Measurements from ENCODE around the gene SYNE2. TPM values are rescaled to one million over a fixed set of nuclear protein-coding genes. Genes with fewer than 3 reads are reported as not detected.

The SYNE2 gene
- total and polyA plus RNA-seq, 10 of the 15 experiments (the other 5 are each of a cell fraction or from before 2014, with no cell fraction given), result 2.1 to 52.7 (median 38.1) TPM

- TF ChIP-seq IKZF2 (IDR thresholded peaks at IDR 0.05), result no peak
- no peak for TF ChIP-seq IRF4 (IDR thresholded peaks at IDR 0.05; ENCODE audit: low read depth, low read length)
- TF ChIP-seq PRDM15 (CRISPR knock-in tag; IDR thresholded peaks at IDR 0.05), result no peak
- no peak for TF ChIP-seq CHD4 (IDR thresholded peaks at IDR 0.05)
- TF ChIP-seq ASH2L (IDR thresholded peaks at IDR 0.05; ENCODE audit: borderline replicate concordance, low read depth), result 0 out of 2 replicates have a peak, but pooled peaks have one; percentile 43
- TF ChIP-seq MEF2A (IDR thresholded peaks at IDR 0.05; ENCODE audit: insufficient read depth, low read depth, low read length), result no peak
- no peak for TF ChIP-seq NFYA (IDR thresholded peaks at IDR 0.05; ENCODE audit: borderline replicate concordance, low read depth, low read length)
- TF ChIP-seq SUPT20H (IDR thresholded peaks at IDR 0.05; ENCODE audit: borderline replicate concordance, control insufficient read depth, low read depth, low read length), result no peak
- TF ChIP-seq CHD1 (IDR thresholded peaks at IDR 0.05; ENCODE audit: low read depth, low read length), result no peak
- no peak for TF ChIP-seq ZZZ3 (IDR thresholded peaks at IDR 0.05; ENCODE audit: control insufficient read depth, insufficient read length, low read depth)
- TF ChIP-seq BCL3 (IDR thresholded peaks at IDR 0.05; ENCODE audit: borderline replicate concordance, insufficient read depth, low read depth, low read length, poor library complexity, severe bottlenecking), result no peak
- no peak for TF ChIP-seq NFIC (IDR thresholded peaks at IDR 0.05; ENCODE audit: low read depth, low read length)
- TF ChIP-seq PBX3 (IDR thresholded peaks at IDR 0.05; ENCODE audit: insufficient replicate concordance, low read depth, low read length), result no peak
- TF ChIP-seq ZBTB4 (CRISPR knock-in tag; IDR thresholded peaks at IDR 0.05), result no peak
- 0 out of 2 replicates have a peak, but pooled peaks have one; percentile 24 for TF ChIP-seq ZNF24 (IDR thresholded peaks at IDR 0.05)
These were observed at the start of gene SYNE2 (continued) for GRCh38 chr14:63852817-63853731.
